GM21528 (cell line): ENCODE data around the gene NPC1.
A peak's percentile ranks its signal among the peaks of the same experiment; 100 is the strongest.
"Not testable (repeated sequence)": the region's sequence is repeated elsewhere in the genome, so short reads cannot be mapped to it uniquely, and the experiment has no call there.

ENCODE experiments used
- ATAC-seq: cut with Tn5 transposase; IDR thresholded peaks from one replicate; pipeline ENCODE4 v1.9.1; 2021; ENCODE audit warnings: mild to moderate bottlenecking, moderate library complexity; ENCODE audit not compliant: unreplicated experiment, low FRiP score

Gene NPC1

DNA sequence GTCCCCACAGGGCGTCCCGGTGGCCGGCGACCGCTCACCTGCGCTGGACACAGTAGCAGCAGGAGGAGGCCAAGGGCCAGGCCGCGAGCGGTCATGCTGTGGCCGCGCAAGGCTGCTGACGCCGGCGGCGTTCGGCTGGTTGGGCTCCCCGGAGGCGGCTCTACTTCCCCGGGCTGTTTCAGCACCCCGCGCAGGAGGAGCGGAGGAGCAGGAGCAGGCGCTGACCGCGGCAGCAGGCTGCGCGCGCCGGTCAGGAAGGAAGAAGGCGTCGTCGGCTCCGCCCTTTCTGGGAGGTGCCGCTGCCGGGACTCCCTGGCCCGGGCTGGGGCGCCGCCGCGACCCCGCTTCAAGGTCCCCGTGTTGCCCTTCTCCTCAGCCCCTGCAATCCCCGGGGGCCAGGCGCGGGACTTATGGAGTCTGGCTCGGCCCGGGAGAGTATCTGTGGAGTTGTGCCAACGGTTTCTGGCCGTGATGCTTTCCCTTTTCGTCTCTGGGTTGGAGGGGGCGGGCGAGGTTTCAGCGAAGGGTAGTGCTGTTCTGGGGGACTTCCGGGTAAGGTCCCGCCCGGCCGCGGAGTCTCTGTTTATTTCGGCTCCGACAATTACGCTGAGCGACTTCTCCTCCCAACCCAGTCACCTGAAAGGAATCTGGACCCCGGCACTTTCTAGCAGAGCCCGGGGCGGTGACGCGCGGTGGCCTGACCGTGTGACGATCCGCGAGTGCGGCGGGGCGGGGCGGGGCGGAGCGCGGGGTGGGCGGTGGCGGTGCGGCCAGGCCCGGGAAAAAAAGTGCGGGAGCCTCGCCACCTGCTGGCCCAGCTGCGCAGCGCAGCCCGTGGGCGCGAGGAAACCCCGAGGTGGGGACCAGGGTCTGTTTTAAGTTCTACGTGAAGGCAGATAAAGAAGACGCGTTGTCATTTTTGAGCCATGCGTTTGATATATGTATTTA, at the start of gene NPC1:
TSS of gene NPC1 (minus strand) at position 258 of the 948 bp plus-strand sequence. CDS start at position 95, 163 bp downstream.
- peak; percentile 91 for ATAC-seq

DNA sequence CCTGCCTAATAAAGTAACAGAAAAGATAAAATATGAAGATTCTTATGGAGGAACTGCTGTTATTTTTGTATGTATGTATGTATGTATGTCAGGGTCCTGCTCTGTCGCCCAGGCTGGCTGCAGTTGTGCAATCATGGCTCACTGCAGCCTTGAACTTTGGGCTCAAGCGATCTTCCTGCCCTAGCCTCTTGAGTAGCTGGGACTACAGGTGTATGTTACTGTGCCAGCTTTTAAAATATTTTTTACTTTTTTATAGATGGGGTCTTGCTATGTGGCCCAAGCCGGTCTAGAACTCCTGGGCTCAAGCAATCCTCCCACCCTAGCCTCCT, 49.7 kb upstream of the NPC1 start:
- ATAC-seq = no peak

- no peak for ATAC-seq
These were observed 49.2 kb upstream of the NPC1 start for GRCh38 chr18:23635283-23636070.

DNA sequence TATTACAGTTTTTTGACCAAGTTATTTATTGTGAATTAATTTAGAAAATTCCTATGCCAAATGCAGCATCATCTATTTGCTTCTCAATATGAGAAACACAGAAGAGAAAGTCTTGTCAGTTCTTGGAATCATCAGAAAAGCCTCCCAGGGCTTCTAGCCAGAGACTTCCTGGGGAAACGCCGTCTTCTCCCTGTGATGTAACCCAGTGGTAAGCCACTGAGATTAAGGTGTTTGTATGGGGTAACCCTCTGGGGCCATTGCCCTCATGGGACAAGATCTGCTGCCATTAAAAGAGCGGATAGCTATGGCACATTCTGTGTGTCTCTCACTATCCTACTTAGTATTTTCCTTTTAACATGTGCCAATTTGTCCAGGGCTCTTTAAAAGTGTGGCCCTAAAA, 48.4 kb upstream of the NPC1 start:
- no peak for ATAC-seq

GRCh38 chr18:23632615-23633014, 46.3 kb upstream of the NPC1 start:
- no peak for ATAC-seq

DNA sequence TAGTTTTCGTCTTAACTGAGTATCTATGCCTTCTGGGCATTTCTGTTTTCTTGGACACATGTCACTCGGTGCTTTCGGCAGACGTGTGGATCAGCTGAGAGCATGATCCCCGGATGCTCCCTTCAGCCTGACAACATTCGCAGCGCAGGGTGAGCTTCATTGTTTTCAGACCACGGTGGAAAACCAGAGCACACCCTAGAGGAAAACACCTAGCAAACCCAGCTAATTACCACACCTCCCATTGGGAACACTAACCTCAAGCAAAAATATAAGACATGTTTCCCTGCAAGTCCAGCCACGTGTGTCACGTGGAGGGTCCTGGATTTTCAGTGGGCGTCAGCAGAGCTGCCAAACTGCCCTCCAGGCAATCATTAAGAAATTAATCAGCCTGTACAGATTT, 45.4 kb upstream of the NPC1 start:
- no peak for ATAC-seq

DNA sequence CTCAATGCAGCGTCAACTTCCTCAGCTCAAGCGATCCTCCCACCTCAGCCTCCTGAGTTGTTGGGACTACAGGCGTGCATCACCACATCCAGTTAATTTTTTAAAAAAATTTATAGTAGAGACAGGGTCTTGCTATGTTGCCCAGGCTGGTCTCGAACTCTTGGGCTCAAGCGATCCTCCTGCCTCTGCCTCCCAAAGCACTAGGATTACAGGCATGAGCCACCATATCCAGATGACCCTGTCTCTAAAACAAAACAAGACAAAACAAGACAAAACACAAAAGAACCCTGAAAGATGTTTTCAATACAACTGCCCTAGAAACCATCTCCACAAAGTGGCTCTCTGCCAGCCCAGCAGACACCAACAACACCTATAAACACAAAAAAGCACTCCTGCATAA, 45.0 kb upstream of the NPC1 start:
- no peak for ATAC-seq

DNA sequence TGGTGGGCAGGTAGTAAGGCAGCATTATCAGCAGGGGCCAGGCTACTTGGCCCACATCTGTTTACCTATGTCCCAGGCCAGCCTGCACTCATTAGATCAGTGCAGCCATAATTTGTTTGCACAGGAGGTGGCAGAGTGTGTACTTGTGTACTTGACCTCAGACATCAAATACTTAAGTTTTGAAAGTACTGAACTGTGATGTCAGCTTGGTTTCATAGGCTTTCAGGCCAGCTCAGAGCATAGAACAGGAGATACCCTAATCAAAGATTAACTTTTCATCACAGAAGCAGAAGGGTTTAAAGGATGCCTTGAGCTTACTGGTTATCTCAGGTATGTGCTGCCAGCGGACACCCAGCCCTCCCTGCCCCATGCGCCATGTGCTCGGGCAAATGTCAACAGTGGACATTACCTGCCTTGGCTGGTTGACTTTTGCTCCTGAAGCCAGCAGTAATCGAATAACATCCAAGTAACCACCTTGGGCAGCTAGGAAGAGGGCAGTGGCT, 43.2 kb upstream of the NPC1 start:
- peak; percentile 80 for ATAC-seq

DNA sequence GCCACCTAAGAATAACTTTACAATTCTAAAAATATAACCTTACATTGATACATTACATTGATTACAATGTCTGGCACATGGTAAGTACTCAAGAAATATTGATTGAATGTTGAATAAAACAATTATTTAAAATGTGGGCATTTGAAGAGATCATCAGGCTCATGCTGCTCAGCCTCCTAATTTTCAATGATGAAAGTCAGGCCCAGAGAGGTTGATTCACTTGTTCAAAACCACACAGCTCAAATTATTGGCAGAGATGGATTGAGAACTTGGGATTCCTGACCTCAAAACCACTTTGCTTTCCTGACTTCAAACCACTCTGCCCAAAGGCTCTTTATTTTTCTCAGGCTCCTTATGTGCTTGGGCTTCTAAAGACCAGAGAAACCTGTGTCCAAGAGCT, 41.7 kb upstream of the NPC1 start:
- ATAC-seq = no peak

DNA sequence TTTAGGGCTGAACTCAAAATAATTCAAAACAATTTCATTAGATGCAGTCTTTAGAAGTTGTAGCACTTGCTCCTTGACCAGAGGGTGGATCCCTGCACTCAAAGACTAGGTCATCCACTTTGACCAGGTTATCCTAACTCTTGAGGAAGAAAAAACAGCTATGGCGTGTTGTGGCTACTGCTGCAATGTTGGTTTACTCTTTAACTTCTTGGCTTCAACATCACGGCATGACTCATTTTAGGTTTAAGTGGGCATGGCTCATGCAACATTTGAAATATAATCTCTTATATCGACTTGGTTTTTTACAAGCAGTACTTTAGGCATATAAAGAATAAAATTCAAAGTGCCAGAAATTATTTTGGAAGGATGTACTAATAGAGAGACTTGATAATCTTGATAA, 41.0 kb upstream of the NPC1 start:
- no peak for ATAC-seq

DNA sequence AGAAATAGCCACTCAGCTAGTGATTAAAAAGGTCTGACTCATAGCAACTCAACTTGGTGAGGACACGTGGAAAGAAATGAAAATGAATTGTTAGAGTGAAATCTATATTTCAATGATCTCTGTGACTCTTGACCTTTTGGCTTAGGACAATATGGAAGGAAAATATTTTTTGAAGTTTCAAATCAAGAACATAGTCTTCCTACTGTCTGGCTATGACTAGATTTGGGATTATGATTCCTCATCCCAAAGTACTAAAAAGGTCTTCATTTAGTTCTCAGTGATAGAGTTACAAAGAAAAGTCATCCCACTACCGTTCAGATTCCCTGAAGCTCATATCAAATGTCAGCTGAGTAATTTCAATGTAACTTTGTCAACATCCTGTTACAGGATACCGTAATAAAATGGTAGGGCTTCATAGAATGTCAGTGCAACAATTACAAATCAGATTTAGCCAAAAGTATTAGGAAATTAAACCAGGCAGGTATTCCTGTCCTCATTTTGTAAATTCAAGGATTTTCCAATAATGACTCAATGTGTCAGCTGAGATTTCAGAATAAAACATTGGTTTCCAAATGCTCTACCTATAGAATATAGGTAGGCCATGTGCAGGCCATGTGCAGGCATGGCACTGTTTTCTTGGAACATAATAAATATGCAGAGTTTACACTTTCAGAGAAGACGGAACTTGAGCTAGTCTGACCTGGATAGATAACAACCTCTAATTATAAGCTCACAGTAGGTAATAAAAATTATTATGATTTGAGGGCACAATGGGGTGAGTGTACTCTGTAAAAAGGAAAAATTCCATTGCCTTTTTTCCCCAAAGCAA, 40.4 kb upstream of the NPC1 start:
- no peak for ATAC-seq

DNA sequence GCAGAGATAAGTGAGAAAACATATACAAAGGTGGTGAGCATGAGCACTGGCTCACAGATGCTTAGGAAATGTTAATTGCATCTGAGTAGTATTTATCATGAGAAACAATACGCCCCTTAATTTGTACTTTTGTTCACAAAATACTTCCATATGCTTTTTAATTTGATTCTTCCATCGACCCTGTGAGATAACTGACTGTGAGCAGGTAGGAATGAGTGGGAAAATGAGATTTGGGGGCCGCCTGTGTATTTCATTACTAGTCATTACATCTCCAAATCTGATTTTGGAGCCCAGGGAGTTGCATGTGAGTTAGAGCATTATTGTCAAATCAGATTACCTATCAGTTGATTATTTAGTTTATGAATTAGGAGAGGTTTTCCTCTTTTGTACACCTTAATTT, 36.7 kb upstream of the NPC1 start:
- no peak for ATAC-seq

DNA sequence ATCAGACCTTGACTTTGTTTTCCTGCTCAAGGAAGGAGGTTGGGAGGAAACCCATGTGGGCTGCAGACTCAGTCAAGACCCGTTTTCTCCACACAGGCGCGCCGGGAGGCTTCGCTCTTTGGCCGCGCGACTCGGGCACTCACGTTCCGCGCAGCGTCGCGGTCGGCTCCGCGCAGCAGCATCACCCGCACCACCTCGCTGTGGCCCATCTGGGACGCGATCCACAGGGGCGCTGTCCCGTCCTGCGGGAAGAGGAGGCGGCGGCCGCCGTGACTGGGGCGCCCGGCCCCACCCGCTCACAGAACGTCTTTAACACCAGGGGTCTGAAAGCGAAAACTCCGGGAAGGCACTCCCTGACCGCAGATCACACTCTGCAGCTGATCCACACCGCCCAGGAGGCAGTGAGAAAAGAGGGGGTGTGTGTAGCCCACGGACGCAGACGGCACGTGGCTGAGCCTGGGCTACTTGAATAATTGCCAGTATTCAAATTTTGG, 33.1 kb upstream of the NPC1 start:
- peak; percentile 22 for ATAC-seq

GRCh38 chr18:23618862-23619387, 32.6 kb upstream of the NPC1 start:
- ATAC-seq = peak; percentile 44

DNA sequence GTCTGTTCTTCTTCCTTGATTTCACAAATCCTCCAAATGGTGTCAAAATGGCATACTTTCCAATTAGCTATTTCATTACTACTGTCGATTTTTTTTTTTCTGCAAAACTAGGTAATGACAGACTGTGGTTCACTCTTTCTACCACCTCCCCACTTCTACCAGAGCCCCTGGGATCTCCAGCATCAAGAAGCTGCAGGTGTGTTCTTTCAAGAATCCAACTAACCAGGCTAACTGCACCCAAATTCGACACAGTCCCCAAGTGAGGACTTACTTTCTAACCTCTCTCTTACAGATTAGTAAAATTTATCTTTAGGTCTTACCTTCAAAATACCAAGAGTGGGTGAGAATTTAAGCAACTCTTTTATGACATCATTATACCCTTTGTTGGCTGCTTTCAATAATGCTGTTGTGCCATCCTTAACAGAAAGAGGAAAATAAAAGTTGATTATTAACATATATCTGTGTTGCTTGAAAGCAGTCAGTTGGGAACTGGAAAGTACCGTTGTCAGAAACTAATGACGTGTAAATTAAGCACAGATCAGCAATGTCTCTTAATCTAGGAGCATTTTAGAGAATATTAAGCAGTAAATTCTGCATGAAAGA, 31.2 kb upstream of the NPC1 start:
- peak; percentile 50 for ATAC-seq

DNA sequence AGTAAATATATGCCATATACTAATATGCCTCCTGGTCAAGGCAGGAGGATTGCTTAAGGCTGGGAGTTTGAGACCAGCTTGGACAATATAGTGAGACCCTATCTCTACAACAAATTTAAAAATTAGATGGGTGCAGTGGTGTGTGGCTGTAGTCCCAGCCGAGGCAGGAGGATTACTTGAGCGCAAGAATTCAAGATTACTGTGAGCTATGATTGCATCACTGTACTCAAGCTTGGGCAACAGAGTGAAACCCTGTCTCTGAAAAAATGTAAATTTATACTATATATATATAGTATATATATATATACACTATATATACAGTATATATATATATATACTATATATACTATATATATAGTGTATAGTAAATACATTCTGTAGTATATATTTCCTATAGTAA, 30.0 kb upstream of the NPC1 start:
- no peak for ATAC-seq

GRCh38 chr18:23614891-23615290, 28.6 kb upstream of the NPC1 start:
- ATAC-seq = no peak

GRCh38 chr18:23614413-23614812, 28.1 kb upstream of the NPC1 start:
- no peak for ATAC-seq

- ATAC-seq = not testable (repeated sequence)
These were observed 26.8 kb upstream of the NPC1 start for GRCh38 chr18:23613091-23613475.
